OCI-LY7 (cell line): Measurements from ENCODE around the gene KIF1B.

Experiments used
- EZH2phosphoT487 ChIP-seq: fragments of 200-600 bp; sonication (generic); IDR thresholded peaks from 2 replicates; pipeline ENCODE4 v1.6.1; 2018; ENCODE audit warnings: low read depth, borderline replicate concordance, mild to moderate bottlenecking, mixed run types, antibody characterized with exemption, low read length, moderate library complexity, mixed read lengths
- TF ChIP-seq, protein P1 (sequence below): fragments of 200-600 bp; sonication (generic); conservative IDR thresholded peaks from 2 replicates; pipeline ENCODE4 v1.5.1; 2014; ENCODE audit warnings: mild to moderate bottlenecking, antibody characterized with exemption, low read length, moderate library complexity, mixed read lengths

DNA sequence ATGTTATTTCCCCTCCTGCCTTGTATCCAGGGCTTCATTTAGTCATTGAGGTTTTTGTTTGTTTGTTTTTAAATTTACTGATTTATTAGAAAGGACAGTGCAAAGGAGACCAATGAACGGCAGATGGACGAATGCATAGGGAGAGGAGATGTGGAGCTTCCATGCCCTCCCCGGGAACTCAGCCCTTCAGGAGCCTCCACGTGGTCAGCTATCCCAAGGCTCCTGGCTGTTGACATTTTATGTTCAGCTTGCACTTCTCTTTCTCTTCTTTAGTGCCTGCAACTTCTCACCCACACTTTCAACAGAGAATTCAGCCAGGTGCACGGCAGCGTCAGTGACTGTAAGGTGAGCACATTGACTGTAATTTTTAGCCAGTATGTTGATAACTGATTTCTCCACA lies 157.8 kb downstream of the KIF1B start:
- TF ChIP-seq EZH2phosphoT487, result no peak
- TF ChIP-seq, protein P1, sequence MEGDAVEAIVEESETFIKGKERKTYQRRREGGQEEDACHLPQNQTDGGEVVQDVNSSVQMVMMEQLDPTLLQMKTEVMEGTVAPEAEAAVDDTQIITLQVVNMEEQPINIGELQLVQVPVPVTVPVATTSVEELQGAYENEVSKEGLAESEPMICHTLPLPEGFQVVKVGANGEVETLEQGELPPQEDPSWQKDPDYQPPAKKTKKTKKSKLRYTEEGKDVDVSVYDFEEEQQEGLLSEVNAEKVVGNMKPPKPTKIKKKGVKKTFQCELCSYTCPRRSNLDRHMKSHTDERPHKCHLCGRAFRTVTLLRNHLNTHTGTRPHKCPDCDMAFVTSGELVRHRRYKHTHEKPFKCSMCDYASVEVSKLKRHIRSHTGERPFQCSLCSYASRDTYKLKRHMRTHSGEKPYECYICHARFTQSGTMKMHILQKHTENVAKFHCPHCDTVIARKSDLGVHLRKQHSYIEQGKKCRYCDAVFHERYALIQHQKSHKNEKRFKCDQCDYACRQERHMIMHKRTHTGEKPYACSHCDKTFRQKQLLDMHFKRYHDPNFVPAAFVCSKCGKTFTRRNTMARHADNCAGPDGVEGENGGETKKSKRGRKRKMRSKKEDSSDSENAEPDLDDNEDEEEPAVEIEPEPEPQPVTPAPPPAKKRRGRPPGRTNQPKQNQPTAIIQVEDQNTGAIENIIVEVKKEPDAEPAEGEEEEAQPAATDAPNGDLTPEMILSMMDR, result no peak
